Stimulated activated naive CD8-positive, alpha-beta T cell treated with anti-CD3 and anti-CD28 coated beads, Interleukin-15, amount 100 ng/mL, for 72 hours (primary cell): ENCODE results near the gene MATN1.

Experiments used
- ATAC-seq: fragments of 150-1000 bp; cut with Tn5 transposase; 2 replicates; pipeline ENCODE4 v1.10.0; 2021; ENCODE audit warnings: mild to moderate bottlenecking, moderate library complexity
- DNase-seq, 2 donors: peaks; one replicate each; pipeline ENCODE4 v3.0.0; 2021 to 2022
- H3K27ac Mint-ChIP-seq, 2 donors: one replicate each; pipeline ENCODE4 v1.8.0; 2022; ENCODE audit warnings: mild to moderate bottlenecking in 2 of 2, mixed read lengths in 2 of 2, moderate library complexity in 2 of 2
- H3K27me3 Mint-ChIP-seq: one replicate; pipeline ENCODE4 v1.8.0; 2022; ENCODE audit warnings: mixed read lengths
- H3K4me1 Mint-ChIP-seq: one replicate; pipeline ENCODE4 v1.8.0; 2022; ENCODE audit warnings: mild to moderate bottlenecking, mixed read lengths
- H3K4me3 Mint-ChIP-seq, 2 donors: one replicate each; pipeline ENCODE4 v1.8.0; 2022; ENCODE audit warnings: mild to moderate bottlenecking in 2 of 2, mixed read lengths in 2 of 2, moderate library complexity in 1 of 2
- H3K9me3 Mint-ChIP-seq, 2 donors: one replicate each; pipeline ENCODE4 v1.8.0; 2022; ENCODE audit warnings: mixed read lengths in 2 of 2

MATN1 gene

DNA sequence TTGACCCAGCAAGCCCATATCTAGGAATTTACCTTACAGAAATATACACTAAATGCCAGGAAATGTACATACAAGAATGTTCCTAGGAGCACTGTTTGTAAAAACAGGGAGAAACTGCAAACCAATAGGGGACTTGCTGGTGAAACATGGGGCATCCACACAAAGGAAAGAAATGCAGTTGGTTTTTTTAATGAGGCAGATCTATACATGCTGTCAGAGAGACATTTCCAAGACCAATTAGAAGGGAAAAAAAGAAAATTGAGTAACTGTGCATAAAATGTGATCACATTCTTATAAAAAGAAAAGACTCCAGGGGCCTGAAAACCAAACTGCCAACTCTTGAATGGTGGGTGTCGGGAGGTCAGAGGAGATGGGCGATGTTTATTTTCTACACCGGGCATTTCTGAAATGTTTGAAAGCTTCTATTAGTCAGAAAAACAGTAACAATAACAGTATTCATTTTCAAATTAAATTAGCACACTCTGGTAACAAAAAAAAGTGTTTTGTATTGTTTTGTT is 56.6 kb downstream of the MATN1 start:
- no peak for DNase-seq
- peaks cover under 1% of the 10 kb centered on the region for H3K27me3 Mint-ChIP-seq
- no peak overlapping the region for H3K27ac Mint-ChIP-seq
- ATAC-seq, result no peak
- no peak overlapping the region for H3K4me3 Mint-ChIP-seq
- no peaks in the 10 kb centered on the region for H3K4me1 Mint-ChIP-seq
- H3K9me3 Mint-ChIP-seq, result no peaks in the 10 kb centered on the region

DNA sequence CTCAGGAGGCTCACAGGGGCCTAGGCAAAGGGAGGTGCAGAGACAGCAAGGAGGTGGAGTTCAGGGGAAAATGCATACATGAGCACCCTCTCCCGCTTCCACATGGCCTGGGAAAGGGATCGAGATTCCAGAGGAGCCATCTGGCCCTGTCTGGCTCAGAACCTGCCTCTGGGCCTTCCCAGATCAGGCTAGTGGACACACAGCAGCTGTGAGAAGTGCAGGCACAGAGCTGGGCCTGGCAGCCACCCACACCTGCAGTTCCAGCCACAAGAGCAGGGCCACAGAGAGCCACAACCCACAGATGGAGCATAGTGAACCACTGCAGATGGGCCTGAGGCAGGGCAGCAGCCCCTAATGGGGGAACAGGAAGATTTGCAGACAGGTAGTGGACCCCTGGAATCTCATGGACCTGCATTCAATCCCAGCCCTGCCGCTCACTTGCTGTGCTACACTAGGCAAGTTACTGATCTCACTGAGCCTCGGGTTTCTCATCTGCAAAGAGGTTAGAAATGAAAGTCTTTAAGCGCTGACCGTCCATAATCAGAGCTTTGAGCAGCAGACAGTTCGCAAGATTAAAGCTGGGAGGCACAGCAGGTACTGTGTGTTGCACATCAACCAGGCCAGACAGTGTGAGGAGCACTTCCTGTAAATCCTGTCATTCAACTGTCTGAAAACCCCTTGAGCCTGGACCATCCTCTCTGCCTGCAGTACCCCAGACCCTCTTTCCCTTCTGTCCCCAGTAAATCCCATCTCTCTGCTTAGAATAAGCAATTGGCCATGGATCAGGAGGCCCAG is 58.0 kb downstream of the MATN1 start:
- Mint-ChIP-seq H3K4me3 (no peak overlapping the region), H3K9me3 (no peaks in the 10 kb centered on the region), H3K27me3 (peaks cover under 1% of the 10 kb centered on the region), H3K4me1 (no peaks in the 10 kb centered on the region), H3K27ac (peak overlapping the region in 1 of 2 donors; percentile 82)
- DNase-seq, result no peak
- no peak for ATAC-seq

DNA sequence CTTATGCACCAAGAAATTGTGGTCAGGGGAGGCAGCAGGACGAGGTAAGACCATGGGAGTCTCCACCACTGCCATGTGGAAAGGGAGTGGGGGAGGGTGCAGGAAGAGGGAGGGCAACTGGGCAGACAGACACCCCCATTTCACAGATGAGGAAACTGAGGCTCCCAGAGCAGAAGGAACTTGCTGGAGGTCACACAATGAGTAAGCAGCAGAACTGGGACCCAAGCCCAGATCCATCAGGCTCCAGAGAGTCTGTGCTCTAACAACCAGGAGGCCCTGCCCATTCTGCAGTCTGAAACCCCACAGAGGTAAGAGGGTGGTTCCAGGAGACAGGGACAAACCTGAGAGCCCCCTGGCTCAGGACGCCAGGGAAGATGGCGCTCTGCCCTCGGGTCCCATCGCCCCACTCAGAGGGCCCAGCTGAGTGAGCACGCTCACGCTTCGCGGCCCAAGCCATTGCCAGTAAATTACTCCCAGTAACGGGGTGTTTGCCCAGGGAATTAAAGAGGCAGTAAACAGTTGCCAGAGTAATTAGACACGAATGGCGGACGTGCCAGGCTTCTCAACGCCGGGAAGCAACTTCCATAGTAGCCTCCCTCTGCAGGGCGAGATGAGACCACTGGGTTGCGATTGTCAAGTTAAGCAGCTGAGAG is 59.2 kb downstream of the MATN1 start:
- ATAC-seq (no peak), DNase-seq (no peak)
- no peak overlapping the region for H3K27ac Mint-ChIP-seq
- no peaks in the 10 kb centered on the region for H3K4me1 Mint-ChIP-seq
- no peaks in the 10 kb centered on the region for H3K9me3 Mint-ChIP-seq
- peaks cover 8% of the 10 kb centered on the region for H3K27me3 Mint-ChIP-seq
- H3K4me3 Mint-ChIP-seq, result no peak overlapping the region

DNA sequence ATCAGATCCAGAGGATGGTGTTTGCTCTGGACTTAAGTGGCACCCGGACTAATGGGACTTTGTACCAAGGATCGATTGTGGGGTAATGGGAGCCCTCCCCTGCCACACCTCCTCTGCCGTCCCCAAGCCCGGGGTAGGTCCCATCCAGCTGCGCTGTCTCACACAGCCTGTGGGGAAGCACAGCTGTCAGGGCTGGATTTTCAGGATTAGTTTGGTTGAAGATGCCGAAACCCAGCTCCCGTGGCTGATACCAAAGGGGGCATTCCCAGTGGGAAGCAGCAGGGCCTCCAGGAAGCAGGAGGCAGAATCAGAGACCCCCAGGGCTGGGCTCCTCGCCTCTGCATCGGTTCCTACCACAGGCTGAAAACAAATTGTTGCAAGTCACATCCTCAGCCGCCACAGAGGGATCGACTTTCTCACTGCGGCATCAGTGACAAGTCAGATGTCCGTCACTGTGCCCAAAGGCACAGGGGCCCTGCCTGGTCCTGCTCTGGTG is 59.7 kb downstream of the MATN1 start:
- H3K4me1 Mint-ChIP-seq, result no peaks in the 10 kb centered on the region
- DNase-seq (no peak), ATAC-seq (no peak)
- peaks cover 14% of the 10 kb centered on the region for H3K27me3 Mint-ChIP-seq
- H3K27ac Mint-ChIP-seq, result no peak overlapping the region
- no peak overlapping the region for H3K4me3 Mint-ChIP-seq
- H3K9me3 Mint-ChIP-seq, result no peaks in the 10 kb centered on the region

DNA sequence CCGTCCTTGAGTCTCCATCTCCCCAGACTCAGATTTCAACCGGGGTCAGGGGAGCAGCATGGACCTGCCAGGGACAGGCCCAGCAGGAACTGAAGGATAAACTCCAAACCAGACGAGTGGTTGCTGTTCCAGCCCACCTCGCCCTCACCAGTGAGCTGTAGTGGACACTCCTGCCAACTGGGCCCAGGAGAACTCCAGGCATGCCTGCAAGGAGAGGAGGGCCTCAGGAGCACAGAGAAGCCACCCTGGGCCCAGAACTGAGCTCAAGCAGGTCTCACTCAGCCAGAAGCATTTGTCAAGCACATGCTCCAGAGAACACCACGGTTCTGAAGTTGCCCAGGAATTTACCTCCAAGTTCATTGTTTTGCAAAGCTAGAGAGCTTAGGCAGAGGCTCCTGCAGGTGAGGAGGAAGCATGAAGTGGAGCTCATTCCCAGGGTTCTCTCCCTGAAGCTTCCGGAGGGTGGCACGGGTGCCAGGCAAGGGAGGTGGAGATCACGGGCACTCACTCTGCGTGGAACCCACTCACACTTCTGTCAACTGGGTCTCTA is 61.0 kb downstream of the MATN1 start:
- Mint-ChIP-seq H3K27ac (no peak overlapping the region), H3K27me3 (peaks cover 23% of the 10 kb centered on the region), H3K9me3 (no peaks in the 10 kb centered on the region), H3K4me1 (no peaks in the 10 kb centered on the region), H3K4me3 (no peak overlapping the region)
- no peak for DNase-seq
- ATAC-seq, result no peak

DNA sequence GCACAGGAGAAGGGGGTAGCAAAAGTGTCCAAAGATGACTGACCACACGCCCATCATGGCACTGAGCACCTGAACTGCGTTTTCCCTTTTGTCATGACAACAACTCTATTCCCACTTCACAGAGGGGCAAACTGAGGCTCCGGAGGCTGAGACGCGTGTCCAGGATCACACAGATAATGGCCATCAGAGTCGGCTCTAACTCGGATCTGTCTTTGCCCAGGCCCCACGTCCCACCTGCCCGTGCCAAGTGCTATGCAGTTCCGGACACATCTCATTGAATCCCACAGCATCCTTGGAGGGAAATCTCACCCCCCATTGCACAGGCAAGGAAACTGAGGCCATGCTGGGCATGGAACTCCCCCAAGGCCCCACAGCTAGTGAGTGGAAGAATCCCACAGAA is 62.1 kb downstream of the MATN1 start:
- DNase-seq (no peak), ATAC-seq (no peak)
- no peaks in the 10 kb centered on the region for H3K4me1 Mint-ChIP-seq
- H3K4me3 Mint-ChIP-seq, result no peak overlapping the region
- H3K27me3 Mint-ChIP-seq, result peaks cover 23% of the 10 kb centered on the region
- H3K9me3 Mint-ChIP-seq, result no peaks in the 10 kb centered on the region
- no peak overlapping the region for H3K27ac Mint-ChIP-seq
